Testis (tissue), 2 donors: Measurements from ENCODE around the gene ENPP7.

ENCODE experiments used
- POLR2A ChIP-seq: fragments of 450-650 bp; IDR thresholded peaks from one replicate; pipeline ENCODE4 v1.6.1; 2017; ENCODE audit warnings: antibody characterized with exemption, mild to moderate bottlenecking, moderate library complexity
- TF ChIP-seq, protein P1 (sequence below), 3 experiments: fragments of 450-650 bp in 2 of 3; fragments of 200-600 bp in 1 of 3; sonication (generic) in 1 of 3; IDR thresholded peaks; one replicate each; pipeline ENCODE4 v1.5.1; 2016 to 2019; ENCODE audit warnings: antibody characterized with exemption in 3 of 3, mild to moderate bottlenecking in 2 of 3, moderate library complexity in 1 of 3

DNA sequence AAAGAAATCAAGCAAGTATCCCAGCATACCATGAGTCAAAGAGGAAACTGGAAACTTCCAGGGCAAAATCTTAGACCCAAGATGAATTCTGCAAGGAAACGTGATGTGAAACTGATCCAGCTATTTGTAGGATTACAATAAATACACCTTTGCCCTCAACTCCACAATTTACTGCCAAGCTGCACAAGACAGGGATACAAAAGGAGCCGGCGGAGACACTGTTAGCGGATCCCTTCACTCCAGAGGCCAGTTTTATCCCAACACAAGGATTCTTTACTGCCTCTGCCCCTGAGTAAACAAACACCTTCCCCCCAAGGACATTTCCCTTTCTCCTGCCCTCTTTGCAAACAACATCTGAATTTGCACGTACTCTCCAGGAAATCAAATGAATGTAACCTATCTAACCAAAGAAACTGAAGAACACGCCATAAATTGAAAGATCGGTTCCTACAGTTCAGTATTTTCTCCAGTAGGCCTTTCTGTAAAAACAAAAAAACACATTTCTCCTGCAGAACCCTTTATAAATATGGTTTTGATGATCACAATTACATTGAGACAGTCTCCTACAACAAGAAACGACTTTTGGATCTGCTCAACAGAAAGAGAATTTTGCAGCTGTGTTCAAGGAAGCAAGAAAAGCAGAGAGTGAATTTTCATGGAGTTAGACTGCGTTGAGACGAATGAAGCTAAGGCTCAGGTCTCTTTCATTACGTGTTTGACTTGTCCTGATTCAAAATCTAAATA lies 45.8 kb downstream of the ENPP7 start:
- TF ChIP-seq, protein P1, sequence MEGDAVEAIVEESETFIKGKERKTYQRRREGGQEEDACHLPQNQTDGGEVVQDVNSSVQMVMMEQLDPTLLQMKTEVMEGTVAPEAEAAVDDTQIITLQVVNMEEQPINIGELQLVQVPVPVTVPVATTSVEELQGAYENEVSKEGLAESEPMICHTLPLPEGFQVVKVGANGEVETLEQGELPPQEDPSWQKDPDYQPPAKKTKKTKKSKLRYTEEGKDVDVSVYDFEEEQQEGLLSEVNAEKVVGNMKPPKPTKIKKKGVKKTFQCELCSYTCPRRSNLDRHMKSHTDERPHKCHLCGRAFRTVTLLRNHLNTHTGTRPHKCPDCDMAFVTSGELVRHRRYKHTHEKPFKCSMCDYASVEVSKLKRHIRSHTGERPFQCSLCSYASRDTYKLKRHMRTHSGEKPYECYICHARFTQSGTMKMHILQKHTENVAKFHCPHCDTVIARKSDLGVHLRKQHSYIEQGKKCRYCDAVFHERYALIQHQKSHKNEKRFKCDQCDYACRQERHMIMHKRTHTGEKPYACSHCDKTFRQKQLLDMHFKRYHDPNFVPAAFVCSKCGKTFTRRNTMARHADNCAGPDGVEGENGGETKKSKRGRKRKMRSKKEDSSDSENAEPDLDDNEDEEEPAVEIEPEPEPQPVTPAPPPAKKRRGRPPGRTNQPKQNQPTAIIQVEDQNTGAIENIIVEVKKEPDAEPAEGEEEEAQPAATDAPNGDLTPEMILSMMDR (IDR thresholded peaks at IDR 0.05) = no peak
- TF ChIP-seq POLR2A = no peak
